ENCODE measurements around the gene PLCB2.

PLCB2 gene

DNA sequence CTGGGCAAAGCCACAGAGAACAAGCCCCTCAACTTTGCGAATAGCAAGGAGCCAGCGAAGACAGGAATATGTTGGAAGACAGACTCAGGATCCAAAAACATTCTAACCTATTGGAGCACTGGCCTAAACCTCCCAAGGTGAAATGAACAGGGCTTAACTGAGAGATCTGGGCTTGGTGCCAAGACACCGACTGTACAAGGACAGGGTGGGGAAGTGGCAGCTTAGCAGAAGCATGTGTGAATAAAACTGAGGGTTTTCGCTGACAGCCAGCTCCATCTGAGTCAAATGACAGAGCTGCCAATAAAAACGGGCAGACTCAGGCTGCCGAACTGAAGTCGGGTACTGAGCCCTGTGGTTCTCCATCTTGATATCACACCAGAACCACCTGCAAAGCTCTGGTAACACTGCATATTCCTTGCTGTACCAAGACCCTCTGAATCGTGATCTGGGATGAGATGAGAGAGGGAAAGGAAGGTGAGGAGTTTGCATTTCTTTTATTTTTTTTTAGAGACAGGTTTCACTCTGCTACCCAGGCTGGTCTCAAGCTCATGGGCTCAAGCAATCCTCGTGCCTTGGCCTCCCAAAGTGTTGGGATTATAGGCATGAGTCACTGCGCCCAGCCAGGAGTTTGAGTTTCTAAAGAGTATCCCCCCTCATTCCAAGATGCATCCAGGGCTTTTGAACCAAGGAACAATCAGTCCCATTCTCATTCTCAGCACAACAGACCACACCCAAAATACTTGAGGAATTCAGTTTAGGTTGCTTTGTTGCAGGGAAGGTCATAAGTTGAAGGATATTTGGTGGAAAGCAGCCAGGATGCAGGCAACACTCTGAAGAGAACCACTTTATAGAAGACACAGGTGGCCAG is 6.0 kb upstream of the PLCB2 start:
- no peaks in the 10 kb centered on the region for H3K27me3 ChIP-seq (ENCODE audit: control insufficient read depth, insufficient read depth, low read length)
- no peaks in the 10 kb centered on the region for H3K9me3 ChIP-seq (ENCODE audit: control insufficient read depth, low read length)
- H3K4me1 ChIP-seq = no peaks in the 10 kb centered on the region
- no peaks in the 10 kb centered on the region for H3K79me2 ChIP-seq
- peak overlapping the region; percentile 28 for H2AFZ ChIP-seq
- H3K36me3 ChIP-seq (ENCODE audit: control insufficient read depth, insufficient read depth, low read length) = no peaks in the 10 kb centered on the region
- no peak overlapping the region for H3K27ac ChIP-seq
- H3K4me2 ChIP-seq (ENCODE audit: low read length) = peak overlapping the region; percentile 9
- TF ChIP-seq CTCF (IDR thresholded peaks at IDR 0.05) = no peak
- no peak overlapping the region for H3K4me3 ChIP-seq (ENCODE audit: low read depth, low read length)
- no peak overlapping the region for H3K9ac ChIP-seq

DNA sequence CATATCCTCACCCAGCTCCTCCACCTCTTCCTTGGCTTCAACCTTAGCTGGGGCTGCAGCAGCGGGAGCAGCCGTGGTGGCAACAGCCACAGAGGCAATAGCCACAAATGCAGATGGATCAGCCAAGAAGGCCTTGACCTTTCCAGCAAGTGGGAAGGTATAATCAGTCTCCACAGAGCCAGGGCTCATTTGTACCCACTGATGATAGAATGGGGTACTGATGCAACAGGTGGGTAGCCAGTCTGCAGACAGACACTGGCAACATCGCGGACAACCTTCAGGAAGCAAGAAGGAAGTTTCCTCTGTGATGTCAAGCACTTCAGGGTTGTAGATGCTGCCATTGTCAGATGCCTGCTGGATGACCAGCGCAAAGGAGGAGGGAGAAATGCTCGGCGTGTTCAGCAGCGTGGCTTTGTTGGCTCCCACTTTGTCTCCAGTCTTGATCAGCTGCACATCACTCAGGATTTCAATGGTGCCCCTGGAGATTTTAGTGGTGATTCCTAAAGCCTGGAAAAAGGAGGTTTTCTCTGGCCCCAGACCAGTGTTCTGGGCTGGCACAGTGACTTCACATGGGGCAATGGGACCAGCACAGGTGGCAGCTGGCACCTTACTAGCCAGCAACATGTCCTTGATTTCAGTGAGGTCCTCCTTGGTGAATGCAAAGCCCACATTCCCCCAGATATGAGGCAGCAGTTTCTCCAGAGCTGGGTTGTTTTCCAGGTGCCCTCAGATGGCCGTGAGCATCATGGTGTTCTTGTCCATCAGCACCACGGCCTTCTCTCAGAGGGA is 4.8 kb upstream of the PLCB2 start:
- Histone ChIP-seq H3K4me1 (no peaks in the 10 kb centered on the region), H3K79me2 (no peaks in the 10 kb centered on the region), H3K9me3 (ENCODE audit: control insufficient read depth, low read length) (no peaks in the 10 kb centered on the region), H2AFZ (no peak overlapping the region), H3K27ac (no peak overlapping the region), H3K9ac (no peak overlapping the region), H3K4me2 (ENCODE audit: low read length) (no peak overlapping the region), H3K4me3 (ENCODE audit: low read depth, low read length) (no peak overlapping the region), H3K36me3 (ENCODE audit: control insufficient read depth, insufficient read depth, low read length) (no peaks in the 10 kb centered on the region), H3K27me3 (ENCODE audit: control insufficient read depth, insufficient read depth, low read length) (no peaks in the 10 kb centered on the region)
- TF ChIP-seq CTCF (IDR thresholded peaks at IDR 0.05) = no peak

- H3K36me3 ChIP-seq (ENCODE audit: control insufficient read depth, insufficient read depth, low read length) = no peaks in the 10 kb centered on the region
- H3K4me2 ChIP-seq (ENCODE audit: low read length) = no peak overlapping the region
- no peak for TF ChIP-seq CTCF (IDR thresholded peaks at IDR 0.05)
- H3K9me3 ChIP-seq (ENCODE audit: control insufficient read depth, low read length) = no peaks in the 10 kb centered on the region
- H3K79me2 ChIP-seq = no peaks in the 10 kb centered on the region
- H3K4me1 ChIP-seq = no peaks in the 10 kb centered on the region
- no peak overlapping the region for H3K9ac ChIP-seq
- no peaks in the 10 kb centered on the region for H3K27me3 ChIP-seq (ENCODE audit: control insufficient read depth, insufficient read depth, low read length)
- H3K27ac ChIP-seq = no peak overlapping the region
- no peak overlapping the region for H2AFZ ChIP-seq
- no peak overlapping the region for H3K4me3 ChIP-seq (ENCODE audit: low read depth, low read length)
Measured at GRCh38 chr15:40310993-40311392, 3.3 kb upstream of the PLCB2 start.

- no peak overlapping the region for H3K27ac ChIP-seq
- H3K9me3 ChIP-seq (ENCODE audit: control insufficient read depth, low read length) = no peaks in the 10 kb centered on the region
- no peak overlapping the region for H2AFZ ChIP-seq
- H3K36me3 ChIP-seq (ENCODE audit: control insufficient read depth, insufficient read depth, low read length) = no peaks in the 10 kb centered on the region
- no peaks in the 10 kb centered on the region for H3K4me1 ChIP-seq
- peak; percentile 34 for TF ChIP-seq CTCF (IDR thresholded peaks at IDR 0.05)
- H3K9ac ChIP-seq = no peak overlapping the region
- no peak overlapping the region for H3K4me3 ChIP-seq (ENCODE audit: low read depth, low read length)
- no peaks in the 10 kb centered on the region for H3K27me3 ChIP-seq (ENCODE audit: control insufficient read depth, insufficient read depth, low read length)
- no peak overlapping the region for H3K4me2 ChIP-seq (ENCODE audit: low read length)
- H3K79me2 ChIP-seq = no peaks in the 10 kb centered on the region
Measured at GRCh38 chr15:40310001-40310959, 2.5 kb upstream of the PLCB2 start.

Measured in parathyroid adenoma (tissue), 2 donors.